Hepatocyte (in vitro differentiated cells): Measurements from ENCODE around the gene ACACA. TPM values are rescaled to one million over a fixed set of nuclear protein-coding genes. Genes with fewer than 3 reads are reported as not detected.
"Not testable (repeated sequence)": the region's sequence is repeated elsewhere in the genome, so short reads cannot be mapped to it uniquely, and the experiment has no call there.

ENCODE experiments used
- DNase-seq: peaks from one replicate; pipeline ENCODE4 v3.0.0-alpha.2; 2016; ENCODE audit warnings: low spot score
- H2AFZ ChIP-seq: fragments of 200-600 bp; sonication (generic); 2 replicates; pipeline ENCODE4 v1.6.0; 2016; ENCODE audit warnings: antibody characterized with exemption, mild to moderate bottlenecking
- H3K27ac ChIP-seq: fragments of 200-600 bp; sonication (generic); 2 replicates; pipeline ENCODE4 v1.5.1; 2016; ENCODE audit warnings: mild to moderate bottlenecking
- H3K27me3 ChIP-seq: fragments of 200-600 bp; sonication (generic); 2 replicates; pipeline ENCODE4 v1.6.1; 2016
- H3K36me3 ChIP-seq: fragments of 200-600 bp; sonication (generic); replicated peaks from 2 replicates; pipeline ENCODE4 v1.5.1; 2016; ENCODE audit warnings: low read depth; ENCODE audit not compliant: insufficient read depth
- H3K4me1 ChIP-seq: fragments of 200-600 bp; sonication (generic); 2 replicates; pipeline ENCODE4 v1.5.1; 2016; ENCODE audit warnings: mild to moderate bottlenecking, moderate library complexity; ENCODE audit not compliant: insufficient read depth
- H3K4me2 ChIP-seq: fragments of 200-600 bp; sonication (generic); 2 replicates; pipeline ENCODE4 v1.6.0; 2016
- H3K4me3 ChIP-seq: fragments of 200-600 bp; sonication (generic); 2 replicates; pipeline ENCODE4 v1.5.1; 2016; ENCODE audit warnings: mild to moderate bottlenecking
- H3K79me2 ChIP-seq: fragments of 200-600 bp; sonication (generic); 2 replicates; pipeline ENCODE4 v1.6.0; 2017; ENCODE audit warnings: mild to moderate bottlenecking
- H3K9me2 ChIP-seq: fragments of 200-600 bp; sonication (generic); replicated peaks from 2 replicates; pipeline ENCODE4 v1.6.0; 2017; ENCODE audit warnings: mild to moderate bottlenecking; ENCODE audit not compliant: insufficient read depth
- H3K9me3 ChIP-seq: fragments of 200-600 bp; sonication (generic); 2 replicates; pipeline ENCODE4 v1.5.1; 2016; ENCODE audit warnings: low read depth, mild to moderate bottlenecking
- H4K20me1 ChIP-seq: fragments of 200-600 bp; sonication (generic); 2 replicates; pipeline ENCODE4 v1.6.0; 2016; ENCODE audit warnings: mild to moderate bottlenecking; ENCODE audit not compliant: insufficient read depth, poor library complexity, severe bottlenecking
- EZH2 ChIP-seq: fragments of 200-600 bp; sonication (generic); IDR thresholded peaks from 2 replicates; pipeline ENCODE4 v1.6.1; 2016; ENCODE audit warnings: antibody characterized with exemption, mild to moderate bottlenecking, borderline replicate concordance
- EZH2phosphoT487 ChIP-seq: fragments of 200-600 bp; sonication (generic); IDR thresholded peaks from one replicate; pipeline ENCODE4 v1.6.1; 2018; ENCODE audit warnings: antibody characterized with exemption, mild to moderate bottlenecking, low read depth, moderate library complexity; ENCODE audit not compliant: unreplicated experiment, severe bottlenecking
- WGBS: methylation state at CpG from one replicate; pipeline ENCODE4 v1.1.6; 2016; ENCODE audit warnings: low lambda C conversion rate; ENCODE audit errors: missing lambda C conversion rate; 5-methylcytosine and 5-hydroxymethylcytosine counted together
- polyA plus RNA-seq: library from polyadenylated mRNA; unstranded; fragments of >200 nt; fragmentation: Nextera tagmentation; extraction: Ambion mirVana; gene quantifications from 2 replicates; pipeline ENCODE4 v1.2.1, GENCODE V29; 2016
- total RNA-seq: library from RNA; depleted of rRNA; stranded (reverse); fragments of >200 nt; gene quantifications from 2 replicates; pipeline ENCODE4 v1.2.3, GENCODE V29; 2014
- TF ChIP-seq, protein P1 (sequence below): fragments of 200-600 bp; sonication (generic); IDR thresholded peaks from 2 replicates; pipeline ENCODE4 v1.5.1; 2016; ENCODE audit warnings: antibody characterized with exemption, mild to moderate bottlenecking; ENCODE audit not compliant: poor library complexity

Gene ACACA
- total and polyA plus RNA-seq, 2 experiments from 2014 or later = 37.4 to 53.8 TPM

DNA sequence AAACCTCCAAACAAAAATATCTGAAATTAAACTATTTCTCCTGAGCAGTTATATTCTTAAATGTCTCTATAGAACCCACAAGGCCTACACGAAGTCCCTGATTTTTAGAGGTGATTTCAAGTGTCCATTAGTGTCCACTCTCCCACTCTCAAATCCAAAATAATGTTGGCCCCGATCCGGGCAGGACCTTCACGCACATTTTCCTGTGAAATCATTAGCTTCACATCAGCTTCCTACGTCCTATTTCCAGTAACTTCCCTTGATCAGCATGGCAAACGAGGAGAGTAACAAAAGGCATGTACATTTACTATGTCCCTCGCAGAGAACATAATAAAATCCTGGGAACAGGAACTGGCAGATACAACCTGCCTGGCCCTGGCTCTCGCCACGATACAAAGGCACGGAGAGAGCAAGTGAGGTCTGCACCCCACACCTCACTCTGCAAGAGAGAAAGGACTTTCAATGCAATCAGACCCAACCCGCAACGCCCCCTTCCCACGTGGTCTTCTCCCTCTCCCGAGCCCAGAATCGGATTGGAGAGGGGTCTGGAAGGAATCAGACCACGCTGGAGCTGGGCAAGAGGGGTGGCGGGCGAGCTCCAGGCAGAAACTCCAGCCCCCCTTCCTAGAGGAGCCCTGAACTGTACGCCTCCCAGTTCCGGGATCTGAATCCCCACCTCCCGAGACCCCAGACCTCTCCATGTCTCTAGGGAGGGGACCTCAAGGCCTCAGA lies 48.4 kb downstream of the ACACA start:
- Histone ChIP-seq H3K27me3 (no peaks in the 10 kb centered on the region), H2AFZ (peak overlapping the region; percentile 29), H3K79me2 (peaks cover 47% of the 10 kb centered on the region), H3K36me3 (no peaks in the 10 kb centered on the region), H3K9me3 (no peaks in the 10 kb centered on the region), H3K4me2 (peak overlapping the region; percentile 91), H3K9me2 (no peaks in the 10 kb centered on the region), H3K27ac (peak overlapping the region; percentile 96), H4K20me1 (peaks cover 17% of the 10 kb centered on the region), H3K4me3 (peak overlapping the region; percentile 91), H3K4me1 (peaks cover 31% of the 10 kb centered on the region)
- TF ChIP-seq, protein P1, sequence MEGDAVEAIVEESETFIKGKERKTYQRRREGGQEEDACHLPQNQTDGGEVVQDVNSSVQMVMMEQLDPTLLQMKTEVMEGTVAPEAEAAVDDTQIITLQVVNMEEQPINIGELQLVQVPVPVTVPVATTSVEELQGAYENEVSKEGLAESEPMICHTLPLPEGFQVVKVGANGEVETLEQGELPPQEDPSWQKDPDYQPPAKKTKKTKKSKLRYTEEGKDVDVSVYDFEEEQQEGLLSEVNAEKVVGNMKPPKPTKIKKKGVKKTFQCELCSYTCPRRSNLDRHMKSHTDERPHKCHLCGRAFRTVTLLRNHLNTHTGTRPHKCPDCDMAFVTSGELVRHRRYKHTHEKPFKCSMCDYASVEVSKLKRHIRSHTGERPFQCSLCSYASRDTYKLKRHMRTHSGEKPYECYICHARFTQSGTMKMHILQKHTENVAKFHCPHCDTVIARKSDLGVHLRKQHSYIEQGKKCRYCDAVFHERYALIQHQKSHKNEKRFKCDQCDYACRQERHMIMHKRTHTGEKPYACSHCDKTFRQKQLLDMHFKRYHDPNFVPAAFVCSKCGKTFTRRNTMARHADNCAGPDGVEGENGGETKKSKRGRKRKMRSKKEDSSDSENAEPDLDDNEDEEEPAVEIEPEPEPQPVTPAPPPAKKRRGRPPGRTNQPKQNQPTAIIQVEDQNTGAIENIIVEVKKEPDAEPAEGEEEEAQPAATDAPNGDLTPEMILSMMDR = no peak
- no peak for TF ChIP-seq EZH2
- TF ChIP-seq EZH2phosphoT487 = no peak
- DNase-seq = peak; percentile 80
- 2% methylated on average over 21 of the region's 21 CpGs for WGBS

DNA sequence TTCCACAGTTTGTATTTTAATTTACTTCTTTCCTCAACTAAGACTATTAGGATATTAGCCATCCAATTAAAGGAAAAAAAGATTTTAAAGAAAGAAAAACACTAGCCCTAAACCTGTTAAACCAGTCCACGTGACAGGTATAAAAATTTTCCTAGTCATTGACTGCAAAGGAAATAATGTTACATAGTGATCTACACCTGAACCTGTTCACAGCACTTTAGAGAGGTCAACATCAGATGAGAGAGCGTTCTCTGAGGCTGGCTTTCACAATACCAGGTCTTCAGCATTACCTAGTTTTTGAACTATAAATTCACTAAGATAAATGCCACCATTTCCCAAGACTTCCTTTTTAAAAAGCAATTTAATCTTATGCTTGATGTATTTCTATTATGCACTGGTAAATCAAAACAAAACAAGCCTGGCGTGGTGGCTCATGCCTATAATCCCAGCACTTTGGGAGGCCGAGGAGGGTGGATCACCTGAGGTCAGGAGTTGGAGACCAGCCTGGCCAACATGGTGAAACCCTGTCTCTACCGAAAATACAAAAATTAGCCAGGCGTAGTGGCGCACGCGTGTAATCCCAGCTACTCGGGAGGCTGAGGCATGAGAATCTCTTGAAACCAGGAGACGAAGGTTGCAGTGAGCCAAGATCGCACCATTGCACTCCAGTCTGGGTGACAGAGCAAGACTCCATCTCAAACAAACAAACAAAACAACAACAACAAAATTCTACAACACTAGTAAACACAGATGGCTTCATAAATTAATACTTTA lies 49.7 kb downstream of the ACACA start:
- not testable (repeated sequence) for H3K27me3 ChIP-seq, H2AFZ ChIP-seq, H3K9me3 ChIP-seq, DNase-seq, H3K9me2 ChIP-seq, H3K4me3 ChIP-seq, H3K36me3 ChIP-seq
- WGBS = 82% methylated on average over 12 of the region's 12 CpGs
- Histone ChIP-seq H3K4me2 (peak overlapping the region; percentile 91), H3K4me1 (peaks cover 31% of the 10 kb centered on the region), H3K27ac (peak overlapping the region; percentile 96), H4K20me1 (peaks cover 22% of the 10 kb centered on the region), H3K79me2 (peaks cover 60% of the 10 kb centered on the region)

DNA sequence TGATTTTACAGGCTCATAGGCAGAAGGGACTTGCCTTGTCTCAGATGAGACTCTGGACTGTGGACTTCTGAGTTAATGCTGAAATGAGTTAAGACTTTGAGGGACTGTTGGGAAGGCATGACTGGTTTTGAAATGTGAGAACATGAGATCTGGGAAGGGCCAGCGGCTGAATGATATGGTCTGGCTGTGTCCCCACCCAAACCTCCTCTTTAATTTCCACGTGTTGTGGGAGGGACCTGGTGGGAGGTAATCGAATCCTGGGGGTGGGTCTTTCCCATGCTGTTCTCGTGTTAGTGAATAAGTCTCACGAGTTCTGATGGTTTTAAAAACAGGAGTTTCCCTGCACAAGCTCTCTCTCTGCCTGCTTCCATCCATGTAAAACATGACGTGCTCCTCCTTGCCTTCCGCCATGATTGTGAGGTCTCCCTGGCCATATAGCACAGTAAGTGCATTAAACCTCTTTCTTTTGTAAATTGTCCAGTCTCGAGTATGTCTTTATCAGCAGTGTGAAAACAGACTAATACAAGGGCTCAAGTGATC lies 59.7 kb downstream of the ACACA start:
- H4K20me1 ChIP-seq, H2AFZ ChIP-seq, H3K9me3 ChIP-seq, DNase-seq, H3K4me3 ChIP-seq, H3K27ac ChIP-seq, H3K4me2 ChIP-seq, H3K36me3 ChIP-seq, H3K4me1 ChIP-seq, H3K27me3 ChIP-seq, H3K9me2 ChIP-seq: not testable (repeated sequence)
- over 99% methylated on average over 8 of the region's 8 CpGs for WGBS
- H3K79me2 ChIP-seq = peaks cover 91% of the 10 kb centered on the region

DNA sequence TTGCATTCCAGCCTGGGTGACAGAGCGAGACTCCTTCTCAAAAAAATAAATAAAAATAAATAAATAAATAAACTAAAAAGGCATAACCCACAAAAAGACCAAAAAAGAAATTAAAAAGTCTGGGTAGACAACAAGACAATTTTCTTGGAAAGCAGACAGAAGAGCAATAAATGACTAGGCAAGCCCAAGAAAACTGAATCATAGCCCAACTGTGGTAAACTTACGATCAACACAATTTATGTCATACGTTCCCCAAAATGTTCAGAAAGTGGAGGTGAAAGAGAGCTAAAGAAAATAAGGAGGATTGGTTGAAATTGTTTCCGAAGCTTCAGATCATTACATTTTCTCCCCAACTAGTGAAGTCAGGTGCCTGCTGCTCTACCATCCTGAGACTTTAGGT lies 62.1 kb downstream of the ACACA start:
- H3K79me2 ChIP-seq = peaks cover 88% of the 10 kb centered on the region
- TF ChIP-seq, protein P1 = no peak
- TF ChIP-seq EZH2 = no peak
- TF ChIP-seq EZH2phosphoT487 = no peak
- no peak overlapping the region for H3K27ac ChIP-seq
- no peak overlapping the region for H2AFZ ChIP-seq
- peaks cover 11% of the 10 kb centered on the region for H4K20me1 ChIP-seq
- no peak overlapping the region for H3K4me2 ChIP-seq
- no peak for DNase-seq
- WGBS = 97% methylated on average over 4 of the region's 4 CpGs
- no peaks in the 10 kb centered on the region for H3K9me2 ChIP-seq
- H3K9me3 ChIP-seq = no peaks in the 10 kb centered on the region
- no peaks in the 10 kb centered on the region for H3K4me1 ChIP-seq
- H3K36me3 ChIP-seq = no peaks in the 10 kb centered on the region
- H3K27me3 ChIP-seq = no peaks in the 10 kb centered on the region
- H3K4me3 ChIP-seq = no peak overlapping the region
